ENCODE results near the gene LHFPL2. TPM values are rescaled to one million over a fixed set of nuclear protein-coding genes. Genes with fewer than 3 reads are reported as not detected.

LHFPL2 gene
- total RNA-seq, 2 donors from 2014 or later, result 0.12 to 0.21 TPM

DNA sequence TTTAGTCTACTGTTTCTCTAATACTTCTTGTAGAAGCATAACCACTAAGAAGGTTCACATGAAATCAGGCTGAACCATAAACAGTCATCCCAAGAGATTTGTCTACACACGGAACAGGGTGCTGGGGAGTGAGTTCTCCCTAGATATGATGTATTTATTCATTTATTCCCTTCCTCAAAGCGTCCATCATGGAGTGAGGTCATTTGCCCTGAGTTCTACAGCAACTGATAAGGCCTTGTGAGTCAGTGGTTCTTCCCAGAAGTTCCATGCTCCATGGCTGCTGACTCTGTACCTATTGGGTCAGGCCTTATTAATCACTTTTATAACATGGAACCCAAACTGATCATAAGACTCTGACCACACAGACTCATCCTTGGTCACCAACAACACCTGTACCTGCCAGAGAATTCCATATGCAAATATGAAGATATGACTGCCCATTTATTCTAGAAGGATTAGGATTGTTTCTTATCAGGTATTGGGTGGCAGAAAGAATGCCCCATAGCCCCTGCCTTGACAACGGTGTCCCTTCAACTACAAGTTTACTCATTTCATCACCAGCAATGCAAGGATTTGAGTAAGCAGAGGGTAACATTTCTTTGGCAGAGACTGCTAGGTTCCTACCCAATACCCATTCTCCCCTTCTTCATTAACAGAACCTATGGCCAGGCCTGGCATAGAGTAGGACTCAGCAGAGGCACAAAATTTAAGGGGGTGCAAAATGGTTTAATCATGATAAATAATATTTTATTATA lies 118.1 kb downstream of the LHFPL2 start:
- Mint-ChIP-seq H3K4me3 (no peak overlapping the region), H3K27ac (no peak overlapping the region), H3K9me3 (no peaks in the 10 kb centered on the region), H3K36me3 (ENCODE audit: insufficient read depth in 2 of 2) (no peaks in the 10 kb centered on the region), H3K4me1 (ENCODE audit: low read depth) (peaks cover 7% of the 10 kb centered on the region), H3K27me3 (ENCODE audit: low read depth) (peaks cover 18% of the 10 kb centered on the region)
- DNase-seq (no peak), ATAC-seq (replicated peaks in 1 of 2) (no peak)

DNA sequence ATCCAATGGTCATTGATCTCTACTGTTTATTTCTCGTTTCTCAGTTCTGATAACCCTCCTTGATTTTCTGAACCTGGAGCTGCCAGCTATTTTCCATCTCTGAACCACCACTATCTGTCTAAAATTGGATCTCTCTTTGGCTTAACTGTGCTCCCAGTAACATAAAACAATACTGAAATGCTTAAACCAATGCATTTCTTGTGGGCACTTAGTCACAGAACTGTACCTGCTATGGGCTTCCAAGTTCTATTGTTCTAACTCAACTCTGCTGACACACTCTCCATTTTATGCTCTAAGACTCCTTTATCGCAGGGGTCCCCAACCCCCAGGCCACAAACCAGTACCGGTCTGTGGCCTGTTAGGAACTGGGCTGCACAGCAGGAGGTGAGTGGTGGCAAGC lies 120.6 kb downstream of the LHFPL2 start:
- H3K27me3 Mint-ChIP-seq (ENCODE audit: low read depth), result peaks cover 39% of the 10 kb centered on the region

DNA sequence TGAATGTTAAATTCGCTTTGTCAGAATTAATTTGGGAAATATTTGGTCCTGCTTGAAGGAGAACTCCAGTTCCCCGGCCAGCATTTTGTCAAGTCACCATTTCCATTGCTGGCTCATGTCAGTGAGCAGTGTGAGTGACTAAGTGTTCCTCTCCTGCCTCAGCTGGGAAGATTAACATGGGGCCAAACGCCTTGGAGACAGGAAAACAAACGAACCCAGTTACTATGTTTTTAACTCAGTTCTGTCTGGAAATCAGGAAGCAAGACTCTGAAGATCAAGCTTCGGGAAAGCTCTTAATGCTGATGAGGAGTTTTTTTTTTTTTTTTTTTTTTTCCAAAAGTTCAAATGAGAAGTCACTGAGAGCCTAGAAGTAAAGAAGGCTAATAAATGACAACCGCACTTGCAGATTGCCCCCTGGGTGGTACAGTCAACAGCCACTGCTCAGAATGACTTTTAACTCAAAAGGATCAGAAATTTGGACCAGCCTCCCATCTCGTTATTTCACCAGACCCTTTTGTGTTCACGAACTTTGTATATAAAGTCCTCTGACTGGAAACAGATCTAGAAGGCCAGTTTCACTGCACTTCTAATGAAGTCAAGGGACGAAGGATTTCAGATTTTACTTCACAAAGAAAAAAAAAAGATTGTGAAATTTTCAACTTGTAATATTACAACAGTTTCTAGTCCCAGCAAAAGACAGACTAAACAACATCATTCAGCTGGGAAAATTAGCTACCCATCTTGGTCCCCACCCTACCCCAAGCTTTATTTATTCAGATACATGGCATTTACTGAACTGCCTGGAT lies 121.3 kb downstream of the LHFPL2 start:
- no peak overlapping the region for H3K27ac Mint-ChIP-seq
- no peak for ATAC-seq (replicated peaks in 1 of 2)

More for the DNA sequence above, 120.6 kb downstream of the LHFPL2 start:
- Mint-ChIP-seq H3K9me3 (no peaks in the 10 kb centered on the region), H3K36me3 (ENCODE audit: insufficient read depth in 2 of 2) (no peaks in the 10 kb centered on the region), H3K4me3 (no peak overlapping the region), H3K27ac (no peak overlapping the region), H3K4me1 (ENCODE audit: low read depth) (peaks cover 7% of the 10 kb centered on the region)
- ATAC-seq (replicated peaks in 1 of 2) (peak; percentile 41 to 48), DNase-seq (no peak)

DNA sequence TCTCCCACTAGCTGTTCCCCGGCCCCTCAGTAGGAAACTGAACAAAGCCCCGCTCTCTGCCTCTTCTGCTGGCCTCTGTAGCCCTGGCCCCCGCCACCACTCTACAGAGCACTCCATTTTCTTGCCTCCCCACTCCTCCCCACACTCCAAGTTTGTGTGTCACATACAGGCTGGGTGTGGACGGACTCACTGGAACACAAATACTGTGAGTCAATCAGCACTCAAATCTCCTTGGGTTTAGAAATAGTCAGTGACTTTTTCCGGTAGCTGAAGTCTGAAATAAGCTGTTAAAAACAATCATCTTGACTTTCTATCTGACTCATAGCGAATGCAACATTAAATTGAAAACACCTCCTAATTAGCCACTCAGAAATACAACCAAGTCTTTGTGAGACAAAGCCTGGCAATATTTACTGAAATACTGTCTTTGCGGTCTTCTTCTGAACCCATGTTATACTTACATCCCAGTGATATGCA lies 122.5 kb downstream of the LHFPL2 start:
- Mint-ChIP-seq H3K27ac (no peak overlapping the region), H3K9me3 (no peaks in the 10 kb centered on the region), H3K27me3 (ENCODE audit: low read depth) (peaks cover 45% of the 10 kb centered on the region), H3K4me3 (no peak overlapping the region), H3K36me3 (ENCODE audit: insufficient read depth in 2 of 2) (no peaks in the 10 kb centered on the region), H3K4me1 (ENCODE audit: low read depth) (peaks cover 7% of the 10 kb centered on the region)
- peak in 1 of 2 donors; percentile 8 for DNase-seq
- ATAC-seq (replicated peaks in 1 of 2), result peak; percentile 55 to 77

More for the DNA sequence above, 121.3 kb downstream of the LHFPL2 start:
- no peak overlapping the region for H3K4me3 Mint-ChIP-seq
- H3K36me3 Mint-ChIP-seq (ENCODE audit: insufficient read depth in 2 of 2), result no peaks in the 10 kb centered on the region
- H3K4me1 Mint-ChIP-seq (ENCODE audit: low read depth), result peaks cover 7% of the 10 kb centered on the region
- no peak for DNase-seq
- H3K9me3 Mint-ChIP-seq, result no peaks in the 10 kb centered on the region
- H3K27me3 Mint-ChIP-seq (ENCODE audit: low read depth), result peaks cover 45% of the 10 kb centered on the region

DNA sequence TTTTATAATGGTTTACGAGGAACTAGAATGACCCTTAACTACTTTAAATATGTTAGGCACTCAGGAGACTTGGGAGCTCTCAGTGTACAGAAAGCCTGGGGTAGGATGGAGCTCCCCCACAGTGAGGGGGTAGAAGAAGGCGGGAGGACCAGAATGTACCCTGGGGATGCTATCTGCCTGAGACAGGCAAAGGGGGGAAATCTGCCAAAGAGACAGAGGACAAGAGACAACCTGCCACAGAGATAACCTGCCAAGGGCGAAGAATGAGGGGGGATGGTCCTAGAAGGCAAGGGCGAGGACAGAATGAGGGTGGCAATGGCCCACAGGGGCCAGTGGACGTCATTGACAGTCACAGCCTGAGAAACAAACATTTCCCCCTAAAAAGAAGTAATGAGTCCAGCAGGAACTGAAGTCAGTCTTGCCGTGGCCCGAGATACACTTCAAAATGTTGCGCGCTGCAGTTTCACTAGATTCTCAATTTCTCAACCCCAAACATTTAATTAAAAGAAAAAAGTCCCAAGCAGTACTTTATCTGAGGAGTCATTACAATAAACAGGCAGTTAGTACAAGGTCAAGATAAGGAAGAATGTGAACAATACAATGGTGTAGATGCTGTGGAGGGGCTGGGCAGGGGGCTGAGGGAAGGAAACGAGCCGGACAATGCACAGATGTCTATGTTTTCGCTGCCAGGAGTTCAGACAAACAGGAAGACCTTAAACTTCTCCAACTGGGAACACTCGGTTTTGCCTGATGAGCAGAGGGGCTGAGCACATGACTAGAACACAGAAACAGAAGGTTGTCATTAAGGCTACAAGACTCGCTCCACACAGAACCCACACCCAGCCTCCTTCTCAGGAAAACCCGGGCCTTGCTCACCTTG lies 125.0 kb downstream of the LHFPL2 start:
- Mint-ChIP-seq H3K9me3 (no peaks in the 10 kb centered on the region), H3K36me3 (ENCODE audit: insufficient read depth in 2 of 2) (no peaks in the 10 kb centered on the region), H3K4me1 (ENCODE audit: low read depth) (peaks cover 7% of the 10 kb centered on the region), H3K27me3 (ENCODE audit: low read depth) (peaks cover 60% of the 10 kb centered on the region), H3K4me3 (no peak overlapping the region), H3K27ac (no peak overlapping the region)
- DNase-seq (no peak), ATAC-seq (replicated peaks in 1 of 2) (no peak)

DNA sequence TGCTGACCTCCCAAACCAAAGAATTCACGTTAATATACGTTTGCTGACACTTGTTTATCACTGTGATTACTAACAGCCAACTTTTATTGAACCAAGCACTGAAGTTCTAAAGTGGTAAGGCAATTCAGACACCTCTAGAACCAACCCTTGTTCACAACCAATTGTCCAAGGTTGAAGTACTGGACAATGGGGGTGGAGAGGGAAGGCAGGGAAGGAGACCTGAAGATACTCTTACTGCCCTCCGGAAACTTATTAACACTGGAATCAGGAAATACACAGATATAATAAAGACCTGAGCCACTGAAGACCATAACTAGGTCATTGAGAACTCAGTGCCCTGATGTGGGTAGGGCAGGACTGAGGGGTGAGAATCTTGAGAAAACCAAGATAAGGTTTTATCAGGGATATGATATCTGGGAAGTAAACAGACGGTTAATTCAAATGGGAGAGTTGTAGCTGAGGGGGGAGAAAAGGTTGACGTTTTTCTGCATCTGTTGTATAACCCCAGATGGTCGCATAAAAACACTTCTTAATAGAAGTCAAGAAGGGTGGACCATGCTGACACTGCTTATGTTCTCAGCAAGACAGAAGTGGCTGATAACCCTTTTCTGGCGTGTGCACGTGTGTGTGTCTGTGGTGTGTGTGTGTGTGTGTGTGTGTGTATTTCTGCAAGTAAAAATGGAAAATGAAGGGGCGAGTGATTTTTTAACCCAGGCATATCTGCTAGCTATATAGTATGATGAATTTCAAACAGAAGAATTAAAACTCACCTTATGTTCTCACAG lies 125.9 kb downstream of the LHFPL2 start:
- Mint-ChIP-seq H3K9me3 (no peaks in the 10 kb centered on the region), H3K4me3 (no peak overlapping the region), H3K36me3 (ENCODE audit: insufficient read depth in 2 of 2) (no peaks in the 10 kb centered on the region), H3K27me3 (ENCODE audit: low read depth) (peaks cover 63% of the 10 kb centered on the region), H3K4me1 (ENCODE audit: low read depth) (peaks cover 7% of the 10 kb centered on the region), H3K27ac (no peak overlapping the region)
- DNase-seq, result no peak
- no peak for ATAC-seq (replicated peaks in 1 of 2)

DNA sequence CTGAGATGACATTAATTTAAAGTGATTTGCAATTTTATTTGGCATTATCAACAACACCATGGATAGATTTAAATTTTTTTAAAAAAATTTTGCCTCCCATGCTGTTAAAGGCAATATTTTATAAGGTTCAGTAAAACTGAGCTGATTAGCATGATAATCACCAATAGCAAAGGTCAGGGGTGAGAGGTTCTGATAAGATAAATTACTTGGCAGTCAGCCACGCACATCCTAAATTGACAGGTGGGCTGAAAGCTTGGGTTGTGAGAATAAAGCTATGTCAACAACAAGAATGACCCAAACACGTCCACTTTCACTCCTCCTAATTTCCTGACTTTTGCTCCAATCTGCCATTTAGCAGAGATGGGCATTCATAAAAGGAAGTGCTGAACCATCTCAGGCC lies 127.1 kb downstream of the LHFPL2 start:
- Mint-ChIP-seq H3K4me1 (ENCODE audit: low read depth) (peaks cover 6% of the 10 kb centered on the region), H3K27ac (no peak overlapping the region), H3K9me3 (no peaks in the 10 kb centered on the region), H3K4me3 (no peak overlapping the region), H3K36me3 (ENCODE audit: insufficient read depth in 2 of 2) (no peaks in the 10 kb centered on the region), H3K27me3 (ENCODE audit: low read depth) (peaks cover 65% of the 10 kb centered on the region)
- ATAC-seq (replicated peaks in 1 of 2), result no peak
- DNase-seq, result no peak

DNA sequence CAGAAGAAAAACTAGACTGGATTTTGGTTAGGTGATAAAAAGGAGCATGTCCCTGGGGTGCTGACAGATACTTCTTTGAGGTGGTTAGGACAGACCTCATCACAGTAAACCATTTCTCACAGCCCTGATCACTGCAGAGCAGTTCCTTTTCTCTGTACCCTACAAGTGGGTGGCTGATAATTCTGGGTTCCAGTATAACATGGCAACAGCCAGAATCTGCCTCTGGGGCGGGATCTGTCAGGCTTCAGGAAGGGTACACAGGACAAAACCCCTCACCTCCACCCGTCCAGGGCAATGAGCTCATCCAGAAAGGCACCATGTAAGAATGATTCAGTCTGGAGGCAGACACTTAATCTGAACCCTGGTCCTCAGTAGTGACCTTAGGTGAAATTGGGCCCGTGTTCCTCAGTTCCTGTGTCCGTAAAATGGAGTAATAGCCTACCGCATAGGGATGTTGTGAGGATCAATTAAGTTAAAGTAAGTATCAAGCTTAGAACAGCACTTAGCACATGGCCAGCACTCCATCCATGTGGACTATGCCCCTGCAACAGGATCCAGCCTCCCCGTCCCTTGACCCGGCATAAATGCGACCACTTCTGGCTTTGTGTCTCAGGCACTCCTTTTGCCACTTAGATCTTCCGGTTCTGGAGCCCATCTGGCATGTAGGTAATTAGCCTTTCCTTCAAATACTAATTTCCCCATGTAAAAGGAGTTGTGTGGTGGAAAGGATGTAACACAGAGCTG lies 129.2 kb downstream of the LHFPL2 start:
- H3K27me3 Mint-ChIP-seq (ENCODE audit: low read depth), result peaks cover 71% of the 10 kb centered on the region
- no peaks in the 10 kb centered on the region for H3K36me3 Mint-ChIP-seq (ENCODE audit: insufficient read depth in 2 of 2)
- no peak for DNase-seq
- no peaks in the 10 kb centered on the region for H3K4me1 Mint-ChIP-seq (ENCODE audit: low read depth)
- ATAC-seq (replicated peaks in 1 of 2), result no peak
- H3K27ac Mint-ChIP-seq, result no peak overlapping the region
- no peaks in the 10 kb centered on the region for H3K9me3 Mint-ChIP-seq
- no peak overlapping the region for H3K4me3 Mint-ChIP-seq

DNA sequence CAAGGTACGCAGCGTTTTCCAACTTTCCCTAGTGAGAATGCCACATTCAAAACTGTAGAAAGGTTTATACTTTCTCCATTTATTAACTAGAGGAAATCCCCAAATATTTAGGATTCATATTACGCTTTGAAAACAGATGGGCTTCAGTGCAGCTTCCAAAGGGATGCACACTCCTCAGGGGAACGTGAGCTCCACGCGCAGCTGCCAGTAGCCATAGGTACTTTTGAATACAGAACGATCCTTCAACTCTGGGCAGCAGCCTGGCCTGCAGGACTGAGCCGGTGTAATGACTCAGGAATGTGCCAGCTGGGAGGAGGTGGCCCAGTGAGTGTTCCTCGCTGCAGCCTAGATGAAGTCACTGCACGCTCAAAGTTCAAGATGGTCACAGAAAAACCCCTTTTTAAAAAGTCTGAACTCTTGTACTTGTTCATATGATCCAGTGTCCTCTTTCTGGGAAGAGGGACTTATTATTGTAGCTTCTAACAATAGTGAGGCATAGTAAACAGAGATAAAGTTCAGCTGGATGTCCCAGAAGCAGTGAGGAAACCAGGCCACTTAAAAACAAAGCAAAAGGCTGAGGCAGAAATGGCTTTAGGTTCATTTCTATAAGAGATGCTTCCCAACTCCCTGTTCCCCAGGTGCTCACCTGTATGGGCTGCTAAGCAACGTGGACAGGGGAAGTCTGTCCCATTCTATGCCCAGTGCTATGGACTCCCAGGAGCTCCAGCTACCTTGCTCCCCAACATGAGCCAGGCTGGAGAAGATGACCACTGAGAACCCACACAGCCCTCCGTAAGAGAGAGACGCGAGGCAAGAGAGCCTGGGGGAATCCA lies 130.0 kb downstream of the LHFPL2 start:
- H3K27me3 Mint-ChIP-seq (ENCODE audit: low read depth), result peaks cover 67% of the 10 kb centered on the region
- no peaks in the 10 kb centered on the region for H3K36me3 Mint-ChIP-seq (ENCODE audit: insufficient read depth in 2 of 2)

DNA sequence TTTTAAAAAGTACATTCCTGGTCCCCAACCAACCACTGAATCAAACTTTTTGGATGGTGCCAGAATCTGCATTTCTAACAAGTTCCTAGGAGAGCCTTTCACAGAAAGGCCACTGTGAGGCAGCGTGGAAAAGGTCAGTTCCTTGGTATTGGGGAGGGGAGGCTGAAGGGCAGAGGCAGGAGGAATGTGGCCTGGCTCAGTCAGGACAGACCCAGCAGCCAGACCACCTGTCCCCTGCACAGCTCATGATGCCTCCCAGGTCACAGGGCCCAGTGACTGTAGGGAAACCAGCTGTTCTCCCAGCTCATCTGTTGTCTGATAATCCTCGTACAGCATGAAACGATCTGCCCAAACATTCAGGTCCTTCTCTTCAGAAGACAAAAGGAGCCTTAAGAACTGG lies 132.9 kb downstream of the LHFPL2 start:
- Mint-ChIP-seq H3K4me1 (ENCODE audit: low read depth) (no peaks in the 10 kb centered on the region), H3K27ac (no peak overlapping the region), H3K36me3 (ENCODE audit: insufficient read depth in 2 of 2) (no peaks in the 10 kb centered on the region), H3K4me3 (no peak overlapping the region), H3K9me3 (no peaks in the 10 kb centered on the region), H3K27me3 (ENCODE audit: low read depth) (peaks cover 81% of the 10 kb centered on the region)
- ATAC-seq (replicated peaks in 1 of 2) (no peak), DNase-seq (no peak)

More for the DNA sequence above, 130.0 kb downstream of the LHFPL2 start:
- Mint-ChIP-seq H3K4me1 (ENCODE audit: low read depth) (no peaks in the 10 kb centered on the region), H3K4me3 (no peak overlapping the region), H3K27ac (no peak overlapping the region), H3K9me3 (no peaks in the 10 kb centered on the region)
- ATAC-seq (replicated peaks in 1 of 2) (no peak), DNase-seq (no peak)
